GM12874 (cell line): ENCODE measurements around the gene IRX4.

ENCODE experiments used
- CTCF ChIP-seq: IDR thresholded peaks from 2 replicates; pipeline ENCODE4 v1.5.1; 2011; ENCODE audit warnings: low read depth, mild to moderate bottlenecking, control low read depth, low read length, moderate library complexity; ENCODE audit not compliant: insufficient read depth

IRX4 gene

GRCh38 chr5:1874348-1874747, 8.4 kb downstream of the IRX4 start:
- no peak for TF ChIP-seq CTCF

GRCh38 chr5:1873243-1873959, 9.3 kb downstream of the IRX4 start:
- TF ChIP-seq CTCF = no peak

- TF ChIP-seq CTCF = no peak
Measured at GRCh38 chr5:1871441-1871840, 11.3 kb downstream of the IRX4 start.

GRCh38 chr5:1868886-1869475, 13.7 kb downstream of the IRX4 start:
- TF ChIP-seq CTCF = no peak

- TF ChIP-seq CTCF = no peak
Measured at GRCh38 chr5:1867815-1868143, 14.9 kb downstream of the IRX4 start.

GRCh38 chr5:1867114-1867814, 15.5 kb downstream of the IRX4 start:
- TF ChIP-seq CTCF = no peak

- no peak for TF ChIP-seq CTCF
Measured at GRCh38 chr5:1865948-1866347, 16.8 kb downstream of the IRX4 start.
